OCI-LY7 (cell line): ENCODE data around the gene SKP2. TPM values are rescaled to one million over a fixed set of nuclear protein-coding genes. Genes with fewer than 3 reads are reported as not detected.
A peak's percentile ranks its signal among the peaks of the same experiment; 100 is the strongest.

Source experiments
- BruUV-seq: library from RNA; stranded (reverse); fragments of 400-500 nt; replicated peaks from 2 replicates; lab custom pipeline; 2021; lab: Mats Ljungman, UMichigan
- CTCF ChIA-PET: fragments of 300-600 bp; sonication (Branson Sonifier 250); formaldehyde crosslinking; loops from one replicate; lab custom pipeline; 2022; ENCODE audit warnings: antibody characterized with exemption; ENCODE audit not compliant: unreplicated experiment; lab: Charles Lee
- POLR2A ChIA-PET: fragments of 300-600 bp; sonication (Branson Sonifier 250); formaldehyde crosslinking; loops from one replicate; lab custom pipeline; 2022; ENCODE audit warnings: antibody characterized with exemption; lab: Charles Lee
- DNase-seq: peaks from one replicate; pipeline ENCODE4 v3.0.0-alpha.2; 2015; ENCODE audit warnings: low spot score
- H2AFZ ChIP-seq: fragments of 200-600 bp; sonication (generic), shearing (Covaris generic); 2 replicates; pipeline ENCODE4 v1.6.1; 2014; ENCODE audit warnings: mild to moderate bottlenecking, antibody characterized with exemption, low read length, moderate library complexity
- H3K27ac ChIP-seq: fragments of 200-600 bp; sonication (generic); 2 replicates; pipeline ENCODE4 v1.5.1; 2014; ENCODE audit warnings: mixed run types, low read depth, mild to moderate bottlenecking, moderate library complexity, low read length, inconsistent platforms; ENCODE audit not compliant: poor library complexity, severe bottlenecking
- H3K36me3 ChIP-seq: fragments of 200-600 bp; sonication (generic); 2 replicates; pipeline ENCODE4 v1.6.1; 2014; ENCODE audit warnings: mild to moderate bottlenecking, antibody characterized with exemption, low read length, moderate library complexity, mixed read lengths; ENCODE audit not compliant: insufficient read depth
- H3K4me1 ChIP-seq: fragments of 200-600 bp; sonication (generic); 2 replicates; pipeline ENCODE4 v1.5.1; 2014; ENCODE audit warnings: mild to moderate bottlenecking, low read length; ENCODE audit not compliant: insufficient read depth, poor library complexity, severe bottlenecking
- H3K4me2 ChIP-seq: fragments of 200-600 bp; sonication (generic); 2 replicates; pipeline ENCODE4 v1.6.1; 2014; ENCODE audit warnings: mild to moderate bottlenecking, low read length
- H3K4me3 ChIP-seq: fragments of 200-600 bp; sonication (generic); 2 replicates; pipeline ENCODE4 v1.5.1; 2014; ENCODE audit warnings: mild to moderate bottlenecking, low read depth, low read length; ENCODE audit not compliant: poor library complexity, severe bottlenecking
- H3K79me2 ChIP-seq: fragments of 200-600 bp; sonication (generic); 2 replicates; pipeline ENCODE4 v1.6.1; 2016; ENCODE audit warnings: low read depth, mild to moderate bottlenecking, low read length, moderate library complexity, mixed read lengths; ENCODE audit not compliant: insufficient read depth
- H3K9me2 ChIP-seq: fragments of 200-600 bp; sonication (generic); 2 replicates; pipeline ENCODE4 v1.6.1; 2016; ENCODE audit warnings: mild to moderate bottlenecking, low read length, mixed read lengths; ENCODE audit not compliant: insufficient read depth
- H3K9me3 ChIP-seq: fragments of 200-600 bp; sonication (generic); 2 replicates; pipeline ENCODE4 v1.6.1; 2014; ENCODE audit warnings: mild to moderate bottlenecking, mixed run types, low read length, mixed read lengths
- H4K20me1 ChIP-seq: fragments of 200-600 bp; sonication (generic); 2 replicates; pipeline ENCODE4 v1.6.1; 2014; ENCODE audit warnings: mild to moderate bottlenecking, antibody characterized with exemption, low read length, moderate library complexity, mixed read lengths; ENCODE audit not compliant: insufficient read depth
- CTCF ChIP-seq: fragments of 200-600 bp; sonication (generic); conservative IDR thresholded peaks from 2 replicates; pipeline ENCODE4 v1.5.1; 2014; ENCODE audit warnings: mild to moderate bottlenecking, antibody characterized with exemption, low read length, moderate library complexity, mixed read lengths
- EZH2phosphoT487 ChIP-seq: fragments of 200-600 bp; sonication (generic); IDR thresholded peaks from 2 replicates; pipeline ENCODE4 v1.6.1; 2018; ENCODE audit warnings: low read depth, borderline replicate concordance, mild to moderate bottlenecking, mixed run types, antibody characterized with exemption, low read length, moderate library complexity, mixed read lengths
- intact Hi-C: fragments of 100-400 bp; cut with micrococcal nuclease; formaldehyde crosslinking; loops from one replicate; pipeline ENCODE4 v1.10.0; 2022; ENCODE audit not compliant: unreplicated experiment
- total RNA-seq, 2 experiments: library from RNA; depleted of rRNA in 1 of 2; stranded (reverse); fragments of >200 nt in 1 of 2; shearing (Covaris generic) in 1 of 2; gene quantifications; 2 replicates each; pipeline ENCODE4 v1.2.3, GENCODE V29; 2014 to 2022

The SKP2 gene
- total RNA-seq, 2 experiments from 2014 or later = 71.8 to 74.0 TPM

DNA sequence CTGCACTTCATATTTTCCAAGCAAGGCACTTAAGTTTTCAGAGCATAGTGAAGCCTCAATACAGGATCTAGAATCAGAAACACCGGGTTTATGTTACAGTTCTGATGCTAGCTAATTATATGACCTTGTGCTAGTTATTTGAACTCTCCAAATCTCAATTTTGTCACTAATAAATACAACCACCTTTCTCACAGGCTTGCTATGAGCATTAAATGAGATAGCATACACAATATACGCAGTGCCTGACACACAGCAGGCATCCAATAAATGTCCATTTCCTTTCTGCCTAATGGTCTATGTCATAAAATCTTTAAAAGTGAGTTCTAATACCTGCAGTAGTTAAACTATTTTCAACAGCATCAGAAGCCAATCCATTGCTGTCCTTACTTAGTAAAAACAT lies 56.9 kb downstream of the SKP2 start:
- Histone ChIP-seq H3K79me2 (no peaks in the 10 kb centered on the region), H3K36me3 (peaks cover 38% of the 10 kb centered on the region), H3K4me3 (no peak overlapping the region), H3K4me2 (no peak overlapping the region), H3K9me2 (no peaks in the 10 kb centered on the region), H4K20me1 (no peaks in the 10 kb centered on the region), H3K27ac (no peak overlapping the region), H3K4me1 (no peaks in the 10 kb centered on the region), H2AFZ (no peak overlapping the region), H3K9me3 (no peaks in the 10 kb centered on the region)
- TF ChIP-seq EZH2phosphoT487 (no peak), CTCF (no peak)
- POLR2A ChIA-PET = no interaction called here
- BruUV-seq = no TSS peak
- DNase-seq = no peak
- intact Hi-C loops = no loop called here
- CTCF ChIA-PET = no interaction called here

GRCh38 chr5:36209664-36210063 lies 57.8 kb downstream of the SKP2 start:
- ChIA-PET CTCF (no interaction called here), POLR2A (no interaction called here)
- Histone ChIP-seq H3K79me2 (no peaks in the 10 kb centered on the region), H4K20me1 (no peaks in the 10 kb centered on the region), H3K36me3 (peaks cover 42% of the 10 kb centered on the region), H3K4me1 (no peaks in the 10 kb centered on the region), H3K4me3 (no peak overlapping the region), H3K9me3 (no peaks in the 10 kb centered on the region), H3K9me2 (no peaks in the 10 kb centered on the region), H3K27ac (no peak overlapping the region), H2AFZ (no peak overlapping the region), H3K4me2 (no peak overlapping the region)
- no TSS peak for BruUV-seq
- intact Hi-C loops = no loop called here
- TF ChIP-seq EZH2phosphoT487 (no peak), CTCF (no peak)
- DNase-seq = no peak

- intact Hi-C loops = no loop called here
- Histone ChIP-seq H3K79me2 (no peaks in the 10 kb centered on the region), H3K9me3 (no peaks in the 10 kb centered on the region), H3K4me3 (no peak overlapping the region), H4K20me1 (no peaks in the 10 kb centered on the region), H3K9me2 (no peaks in the 10 kb centered on the region), H2AFZ (no peak overlapping the region), H3K36me3 (peaks cover 56% of the 10 kb centered on the region), H3K27ac (no peak overlapping the region), H3K4me1 (peaks cover 8% of the 10 kb centered on the region), H3K4me2 (no peak overlapping the region)
- TF ChIP-seq EZH2phosphoT487 (no peak), CTCF (peak; percentile 69)
- ChIA-PET POLR2A (no interaction called here), CTCF (no interaction called here)
- BruUV-seq = no TSS peak
- peak; percentile 25 for DNase-seq
These were observed 62.5 kb downstream of the SKP2 start for GRCh38 chr5:36214436-36214835.
